CD4-positive, alpha-beta T cell treated with Interleukin-2 at 100 ng/mL for 4 hours (primary cell): ENCODE data around the gene SPATA31D3.
"Not testable (repeated sequence)": the region's sequence is repeated elsewhere in the genome, so short reads cannot be mapped to it uniquely, and the experiment has no call there.

ENCODE experiments used
- DNase-seq: peaks from one replicate; pipeline ENCODE4 v3.0.0-alpha.2; 2020; ENCODE audit warnings: low spot score

The SPATA31D3 gene

GRCh38 chr9:81979196-81979595, 35.9 kb downstream of the SPATA31D3 start:
- DNase-seq: no peak

- no peak for DNase-seq
Measured at GRCh38 chr9:81980568-81980967, 37.3 kb downstream of the SPATA31D3 start.

GRCh38 chr9:81981883-81982282, 38.6 kb downstream of the SPATA31D3 start:
- no peak for DNase-seq

DNA sequence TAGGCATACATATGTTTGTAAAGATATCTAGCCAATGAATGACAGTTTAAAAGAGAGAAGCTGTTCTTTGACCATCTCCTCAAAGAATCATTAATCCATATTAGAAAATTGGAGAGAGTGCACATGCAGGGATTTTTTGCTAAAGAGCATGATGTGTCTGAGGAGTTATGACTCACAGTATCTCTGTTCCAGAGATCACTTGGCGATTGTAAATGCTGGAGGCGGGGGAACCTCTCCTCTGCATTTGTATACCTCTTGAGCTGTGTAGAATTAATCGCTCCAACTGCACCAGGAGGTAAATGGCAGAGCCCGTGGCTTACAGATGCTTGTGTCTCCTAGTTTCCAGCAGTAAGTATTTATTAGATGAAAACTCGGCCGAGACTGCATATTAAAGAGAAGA, 41.6 kb downstream of the SPATA31D3 start:
- DNase-seq: no peak

GRCh38 chr9:81986051-81986450, 42.8 kb downstream of the SPATA31D3 start:
- DNase-seq: no peak

DNA sequence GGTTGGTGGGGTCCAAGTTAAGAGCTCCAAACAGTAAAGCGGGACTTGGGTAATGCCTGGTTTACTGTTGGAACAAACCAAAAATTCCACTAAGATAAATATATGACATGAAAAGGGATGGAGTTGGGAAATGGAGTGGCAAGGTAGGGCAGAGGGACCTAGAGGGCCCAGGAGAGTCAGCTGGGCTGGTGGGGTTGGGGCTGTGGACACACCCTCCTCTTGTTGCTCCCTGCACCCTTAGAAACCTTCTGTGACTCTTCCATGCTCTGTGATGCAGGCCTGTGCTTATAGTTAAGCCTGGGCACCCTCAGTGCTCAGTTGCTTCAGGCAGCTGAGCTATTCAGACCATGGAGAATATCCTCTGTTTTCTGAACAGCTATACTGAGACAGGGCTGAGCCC, 45.2 kb downstream of the SPATA31D3 start, which contains the start of gene SPATA31D1:
SPATA31D1 (plus strand) TSS at position 301 of the 400 bp plus-strand sequence; CDS start at position 348, 47 bp downstream.
- DNase-seq: not testable (repeated sequence)

- DNase-seq: no peak
Measured at GRCh38 chr9:81989700-81990099, 46.4 kb downstream of the SPATA31D3 start.

DNA sequence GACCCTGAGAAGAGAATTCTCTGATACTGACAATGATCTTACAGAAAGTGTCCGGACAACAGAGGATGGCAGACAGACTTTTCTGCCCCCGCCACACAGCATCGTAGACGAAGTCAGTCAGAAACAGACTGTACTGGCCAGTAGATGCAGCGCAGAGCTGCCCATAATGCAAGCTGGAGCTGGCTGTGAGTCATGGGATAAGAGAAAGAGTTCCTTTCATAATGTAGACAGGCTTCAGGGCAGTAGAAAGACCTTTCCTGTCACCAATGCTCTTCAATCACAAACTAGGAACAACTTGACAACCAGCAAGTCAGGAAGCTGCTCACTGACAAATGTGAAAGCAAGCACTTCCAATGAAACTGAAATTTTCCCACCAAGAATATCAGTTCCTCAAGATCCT, 50.4 kb downstream of the SPATA31D3 start:
- DNase-seq: no peak
